C4-2B (cell line): ENCODE measurements around the gene CCDC3.

Source experiments
- ZFX ChIP-seq: fragments of 450-650 bp; IDR thresholded peaks from 2 replicates; pipeline ENCODE4 v1.6.1; 2017
- TF ChIP-seq, protein P1 (sequence below): fragments of 450-650 bp; conservative IDR thresholded peaks from 2 replicates; pipeline ENCODE4 v1.5.1; 2017; ENCODE audit warnings: mild to moderate bottlenecking

- TF ChIP-seq, protein P1, sequence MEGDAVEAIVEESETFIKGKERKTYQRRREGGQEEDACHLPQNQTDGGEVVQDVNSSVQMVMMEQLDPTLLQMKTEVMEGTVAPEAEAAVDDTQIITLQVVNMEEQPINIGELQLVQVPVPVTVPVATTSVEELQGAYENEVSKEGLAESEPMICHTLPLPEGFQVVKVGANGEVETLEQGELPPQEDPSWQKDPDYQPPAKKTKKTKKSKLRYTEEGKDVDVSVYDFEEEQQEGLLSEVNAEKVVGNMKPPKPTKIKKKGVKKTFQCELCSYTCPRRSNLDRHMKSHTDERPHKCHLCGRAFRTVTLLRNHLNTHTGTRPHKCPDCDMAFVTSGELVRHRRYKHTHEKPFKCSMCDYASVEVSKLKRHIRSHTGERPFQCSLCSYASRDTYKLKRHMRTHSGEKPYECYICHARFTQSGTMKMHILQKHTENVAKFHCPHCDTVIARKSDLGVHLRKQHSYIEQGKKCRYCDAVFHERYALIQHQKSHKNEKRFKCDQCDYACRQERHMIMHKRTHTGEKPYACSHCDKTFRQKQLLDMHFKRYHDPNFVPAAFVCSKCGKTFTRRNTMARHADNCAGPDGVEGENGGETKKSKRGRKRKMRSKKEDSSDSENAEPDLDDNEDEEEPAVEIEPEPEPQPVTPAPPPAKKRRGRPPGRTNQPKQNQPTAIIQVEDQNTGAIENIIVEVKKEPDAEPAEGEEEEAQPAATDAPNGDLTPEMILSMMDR = no peak
- TF ChIP-seq ZFX = no peak
Measured at GRCh38 chr10:12868229-12868628, 133.3 kb downstream of the CCDC3 start.
